Measurements from ENCODE around the gene CD8B. TPM values are rescaled to one million over a fixed set of nuclear protein-coding genes. Genes with fewer than 3 reads are reported as not detected.
A peak's percentile ranks its signal among the peaks of the same experiment; 100 is the strongest.

The CD8B gene
- total and polyA plus RNA-seq, 2 of the 13 experiments (the other 11 are each of a cell fraction or from before 2014, with no cell fraction given), result 0.04 TPM; not detected in 1

GRCh38 chr2:86808315-86809161 lies 53.1 kb downstream of the CD8B start (continued):
- TF ChIP-seq ZHX1 (CRISPR knock-in tag; IDR thresholded peaks at IDR 0.05; ENCODE audit: low read depth), result no peak
- no peak for TF ChIP-seq ZNF878 (CRISPR knock-in tag; IDR thresholded peaks at IDR 0.05)
- TF ChIP-seq GABPB1 (CRISPR knock-in tag; IDR thresholded peaks at IDR 0.05), result peak; percentile 45; the same call in 1 of the 2 replicates
- TF ChIP-seq ZNF567 (CRISPR knock-in tag; IDR thresholded peaks at IDR 0.05; ENCODE audit: borderline replicate concordance), result no peak
- peak; percentile 72; the same call in 1 of the 2 replicates for TF ChIP-seq IKZF5 (CRISPR knock-in tag; IDR thresholded peaks at IDR 0.05)
- TF ChIP-seq ZNF280D (CRISPR knock-in tag; IDR thresholded peaks at IDR 0.05), result peak; percentile 38; the same call in 1 of the 2 replicates
- no peak for TF ChIP-seq NCOA2 (CRISPR knock-in tag; IDR thresholded peaks at IDR 0.05)
- TF ChIP-seq E2F1 (CRISPR knock-in tag; IDR thresholded peaks at IDR 0.05), result no peak
- TF ChIP-seq GLI4 (CRISPR knock-in tag; IDR thresholded peaks at IDR 0.05; ENCODE audit: borderline replicate concordance), result no peak
- peak; percentile 25; the same call in 1 of the 2 replicates for TF ChIP-seq ZNF788 (CRISPR knock-in tag; IDR thresholded peaks at IDR 0.05; ENCODE audit: borderline replicate concordance)
- TF ChIP-seq MTERF4 (CRISPR knock-in tag; IDR thresholded peaks at IDR 0.05), result peak; percentile 71; the same call in 1 of the 2 replicates
- TF ChIP-seq EZH2 (conservative IDR thresholded peaks at IDR 0.05; ENCODE audit: low read depth, low read length), result no peak
- no peak for TF ChIP-seq DNMT1 (CRISPR knock-in tag; IDR thresholded peaks at IDR 0.05)
- TF ChIP-seq RARA (CRISPR knock-in tag; IDR thresholded peaks at IDR 0.05), result 0 out of 2 replicates have a peak, but pooled peaks have one; percentile 23
- TF ChIP-seq HIVEP1 (CRISPR knock-in tag; IDR thresholded peaks at IDR 0.05), result no peak
- TF ChIP-seq TMF1 (CRISPR knock-in tag; IDR thresholded peaks at IDR 0.05; ENCODE audit: low read depth), result no peak
